Posterior vena cava (tissue), 2 donors: Measurements from ENCODE around the gene SP110. TPM values are rescaled to one million over a fixed set of nuclear protein-coding genes. Genes with fewer than 3 reads are reported as not detected.
"Not testable (repeated sequence)": the region's sequence is repeated elsewhere in the genome, so short reads cannot be mapped to it uniquely, and the experiment has no call there.

Experiments
- DNase-seq: peaks from one replicate; pipeline ENCODE4 v3.0.0-alpha.2; 2020; ENCODE audit warnings: low spot score
- intact Hi-C, 2 donors: fragments of 100-400 bp; cut with DNase I; formaldehyde crosslinking; loops; one replicate each; pipeline versions ENCODE4 v1.14.1 to v1.14.2; 2022 to 2023
- long read RNA-seq, 2 donors: library from polyadenylated mRNA; unstranded; transcript quantifications; one replicate each; pipeline ENCODE4 v2.0.0, GENCODE V29; 2020 to 2021
- total RNA-seq, 2 donors: library from RNA; stranded (reverse); fragmentation: NEBNext Ultra II Directional; extraction: Animal tissue kit (Norgen Biotek cat#: 25700); gene quantifications; one replicate each; pipeline ENCODE4 v1.2.1, GENCODE V29; 2021
- donor health status: DM: yes; HTN: yes; CAD: no.
- donor health status: DM: yes; HTN: yes; CAD: no.

Gene SP110
- 10 to 100 TPM; 20.5 to 21.3 TPM for total RNA-seq
- long read RNA-seq, donor 1, partial matches to known transcripts: 3 of 7 reads
- long read RNA-seq, donor 1, other reads (novel, unspliced or antisense): 1 of 7 reads
- long read RNA-seq, donor 2, partial matches to known transcripts: 11 of 24 reads
- long read RNA-seq, donor 2, other reads (novel, unspliced or antisense): 7 of 24 reads

GRCh38 chr2:230219419-230220331 lies at the start of gene SP110:
Gene SP110, minus strand, starts transcription at chr2:230219984. Its CDS starts 3,057 bp downstream, at chr2:230216927.
- DNase-seq: peak; percentile 91
- intact Hi-C loops: no loop called here

- no peak for DNase-seq
- intact Hi-C loops: no loop called here
Measured at GRCh38 chr2:230268606-230269243, 48.9 kb upstream of the SP110 start.

GRCh38 chr2:230267556-230267955 lies 47.8 kb upstream of the SP110 start:
- intact Hi-C loops: no loop called here

GRCh38 chr2:230267059-230267458 lies 47.3 kb upstream of the SP110 start:
- intact Hi-C loops: no loop called here
- DNase-seq: no peak

More at GRCh38 chr2:230267556-230267955, 47.8 kb upstream of the SP110 start:
- no peak for DNase-seq

GRCh38 chr2:230266638-230267037 lies 46.9 kb upstream of the SP110 start:
- intact Hi-C loops: no loop called here
- DNase-seq: no peak

- DNase-seq, intact Hi-C loops: not testable (repeated sequence)
Measured at GRCh38 chr2:230264945-230265344, 45.2 kb upstream of the SP110 start.

- no peak for DNase-seq
- intact Hi-C loops: no loop called here
Measured at GRCh38 chr2:230262246-230262645, 42.5 kb upstream of the SP110 start.

- no peak for DNase-seq
- intact Hi-C loops: no loop called here
Measured at GRCh38 chr2:230258483-230258882, 38.7 kb upstream of the SP110 start.

GRCh38 chr2:230256733-230257332 lies 37.0 kb upstream of the SP110 start:
- DNase-seq: no peak
- intact Hi-C loops: no loop called here

- intact Hi-C loops: no loop called here
- DNase-seq: no peak
Measured at GRCh38 chr2:230254152-230254881, 34.5 kb upstream of the SP110 start.

GRCh38 chr2:230250231-230250630 lies 30.4 kb upstream of the SP110 start:
- no peak for DNase-seq
- intact Hi-C loops: no loop called here

GRCh38 chr2:230246206-230246605 lies 26.4 kb upstream of the SP110 start:
- intact Hi-C loops: no loop called here
- DNase-seq: no peak

- DNase-seq: no peak
- intact Hi-C loops: no loop called here
Measured at GRCh38 chr2:230244211-230244610, 24.4 kb upstream of the SP110 start.

- intact Hi-C loops: no loop called here
- no peak for DNase-seq
Measured at GRCh38 chr2:230234845-230235244, 15.1 kb upstream of the SP110 start.

GRCh38 chr2:230234122-230234722 lies 14.4 kb upstream of the SP110 start:
- DNase-seq: no peak
- intact Hi-C loops: no loop called here

- DNase-seq: no peak
- intact Hi-C loops: no loop called here
Measured at GRCh38 chr2:230231251-230231650, 11.5 kb upstream of the SP110 start.

- intact Hi-C loops: no loop called here
Measured at GRCh38 chr2:230230496-230231200, 10.9 kb upstream of the SP110 start.

GRCh38 chr2:230230087-230230486 lies 10.3 kb upstream of the SP110 start:
- intact Hi-C loops: no loop called here
- no peak for DNase-seq

More at GRCh38 chr2:230230496-230231200, 10.9 kb upstream of the SP110 start:
- no peak for DNase-seq
